B cell (primary cell): ENCODE results near the gene KLHL25. TPM values are rescaled to one million over a fixed set of nuclear protein-coding genes. Genes with fewer than 3 reads are reported as not detected.

Experiments
- ATAC-seq: fragments of 200-7000 bp; cut with Tn5 transposase; one replicate; pipeline ENCODE4 v1.10.0; 2021; ENCODE audit warnings: low read depth, mild to moderate bottlenecking, moderate number of reproducible peaks, moderate library complexity
- CTCF ChIA-PET: fragments of 350-600 bp; sonication (Branson Sonifier 250); formaldehyde crosslinking; loops from one replicate; lab custom pipeline; 2021; ENCODE audit warnings: antibody characterized with exemption, inconsistent platforms; lab: Charles Lee
- POLR2A ChIA-PET: fragments of 350-600 bp; sonication (Branson Sonifier 250); formaldehyde crosslinking; loops from one replicate; lab custom pipeline; 2021; ENCODE audit warnings: antibody characterized with exemption; lab: Charles Lee
- DNase-seq: peaks from one replicate; pipeline ENCODE4 v3.0.0; 2013
- H2AFZ ChIP-seq: 2 replicates; pipeline ENCODE4 v1.6.1; 2012; ENCODE audit warnings: mild to moderate bottlenecking, low read depth, low read length; ENCODE audit not compliant: insufficient read depth, poor library complexity, severe bottlenecking
- H3K27ac ChIP-seq, 2 donors: 1 replicate in 1 of 2; 2 replicates in 1 of 2; pipeline ENCODE4 v1.5.1; 2012 to 2013; ENCODE audit warnings: low read length in 2 of 2, mild to moderate bottlenecking in 2 of 2, moderate library complexity in 1 of 2
- H3K27me3 ChIP-seq, 4 experiments: fragments of 200-600 bp in 1 of 4; sonication (generic) in 1 of 4; replicated peaks in 1 of 4; 1 replicate in 2 of 4; 2 replicates in 2 of 4; pipeline versions ENCODE4 v1.6.1 to v1.7.0; 2013 to 2016; ENCODE audit warnings: low read length in 3 of 4, mild to moderate bottlenecking in 2 of 4, mixed read lengths in 1 of 4, moderate library complexity in 1 of 4; ENCODE audit not compliant: insufficient read depth in 4 of 4, control insufficient read depth in 3 of 4; ENCODE audit errors: control extremely low read depth in 1 of 4
- H3K36me3 ChIP-seq, 2 experiments: replicated peaks in 1 of 2; 1 replicate in 1 of 2; 2 replicates in 1 of 2; pipeline versions ENCODE4 v1.6.1 to v1.7.1; 2013; ENCODE audit warnings: low read length in 1 of 2; ENCODE audit not compliant: insufficient read depth in 2 of 2, control insufficient read depth in 1 of 2; ENCODE audit errors: control extremely low read depth in 1 of 2, extremely low read depth in 1 of 2
- H3K4me1 ChIP-seq, 2 donors: fragments of 200-600 bp in 1 of 2; sonication (generic) in 1 of 2; 1 replicate in 1 of 2; 2 replicates in 1 of 2; pipeline versions ENCODE4 v1.5.1 to v1.6.1; 2013 to 2017; ENCODE audit warnings: low read length in 2 of 2; ENCODE audit not compliant: control insufficient read depth in 2 of 2, insufficient read depth in 2 of 2
- H3K4me2 ChIP-seq: replicated peaks from 2 replicates; pipeline ENCODE3; 2012; ENCODE audit warnings: mild to moderate bottlenecking, low read depth, low read length; ENCODE audit not compliant: poor library complexity, severe bottlenecking
- H3K4me3 ChIP-seq, 5 experiments: fragments of 200-600 bp in 1 of 5; sonication (generic) in 1 of 5; 1 replicate in 3 of 5; 2 replicates in 2 of 5; pipeline versions ENCODE4 v1.5.1 to v1.7.0; 2011 to 2016; ENCODE audit warnings: low read length in 4 of 5, mild to moderate bottlenecking in 4 of 5, low read depth in 2 of 5, control low read depth in 1 of 5, moderate library complexity in 1 of 5; ENCODE audit not compliant: insufficient read depth in 1 of 5; ENCODE audit errors: control extremely low read depth in 1 of 5, extremely low read depth in 1 of 5
- H3K79me2 ChIP-seq: fragments of 200-600 bp; sonication (generic); one replicate; pipeline ENCODE4 v1.6.0; 2016; ENCODE audit warnings: low read length; ENCODE audit not compliant: control insufficient read depth, insufficient read depth
- H3K9ac ChIP-seq: fragments of 200-600 bp; sonication (generic); 2 replicates; pipeline ENCODE4 v1.6.1; 2017; ENCODE audit warnings: mild to moderate bottlenecking, low read length, moderate library complexity
- H3K9me3 ChIP-seq, 3 donors: one replicate each; pipeline versions ENCODE4 v1.6.1 to v1.7.1; 2013; ENCODE audit warnings: low read length in 2 of 3; ENCODE audit not compliant: control insufficient read depth in 2 of 3, insufficient read depth in 1 of 3; ENCODE audit errors: control extremely low read depth in 1 of 3
- H4K20me1 ChIP-seq: 2 replicates; pipeline ENCODE4 v1.6.0; 2012; ENCODE audit warnings: mild to moderate bottlenecking, low read length; ENCODE audit not compliant: insufficient read depth, control insufficient read depth, poor library complexity, severe bottlenecking
- H3K27ac Mint-ChIP-seq: one replicate; pipeline ENCODE4 v1.8.0; 2021; ENCODE audit warnings: mixed read lengths
- H3K27me3 Mint-ChIP-seq: one replicate; pipeline ENCODE4 v1.8.0; 2021; ENCODE audit warnings: mixed read lengths
- H3K4me1 Mint-ChIP-seq: one replicate; pipeline ENCODE4 v1.8.0; 2021; ENCODE audit warnings: mixed read lengths
- H3K4me3 Mint-ChIP-seq: one replicate; pipeline ENCODE4 v1.8.0; 2021; ENCODE audit warnings: mixed read lengths
- H3K9me3 Mint-ChIP-seq: one replicate; pipeline ENCODE4 v1.8.0; 2022; ENCODE audit warnings: mixed read lengths; ENCODE audit not compliant: insufficient read depth
- EZH2 ChIP-seq: IDR thresholded peaks from 2 replicates; pipeline ENCODE4 v1.6.1; 2012; ENCODE audit warnings: borderline replicate concordance, low read depth, mild to moderate bottlenecking, moderate library complexity, low read length; ENCODE audit not compliant: insufficient read depth, poor library complexity, severe bottlenecking
- WGBS: methylation state at CpG from one replicate; pipeline ENCODE4 v1.1.5; 2013; ENCODE audit warnings: missing lambda C conversion rate; ENCODE audit not compliant: insufficient coverage; 5-methylcytosine and 5-hydroxymethylcytosine counted together
- intact Hi-C: fragments of 100-400 bp; cut with micrococcal nuclease; formaldehyde crosslinking; loops from one replicate; pipeline ENCODE4 v1.10.0; 2022
- polyA plus RNA-seq: library from polyadenylated mRNA; depleted of rRNA; stranded (reverse); fragments of >200 nt; gene quantifications from 2 replicates; pipeline ENCODE4 v1.2.3, GENCODE V29; 2012
- total RNA-seq, 2 donors: library from RNA; stranded (reverse); fragments of 120-200 nt in 1 of 2; gene quantifications; 1 replicate in 1 of 2; 2 replicates in 1 of 2; pipeline versions ENCODE4 v1.2.3 to v1.2.4, GENCODE V29; 2013 to 2022
- TF ChIP-seq, protein P1 (sequence below): fragments of 200-600 bp; IDR thresholded peaks from one replicate; pipeline ENCODE4 v1.8.0; 2022; ENCODE audit warnings: antibody characterized with exemption, mild to moderate bottlenecking

KLHL25 gene
- total and polyA plus RNA-seq, 2 donors (not counting 1 experiment from before 2014, with no cell fraction given) = 1.1 to 3.3 TPM

- CTCF ChIA-PET = no interaction called here
- Mint-ChIP-seq H3K4me1 (peaks cover 24% of the 10 kb centered on the region), H3K9me3 (no peaks in the 10 kb centered on the region), H3K4me3 (no peak overlapping the region), H3K27me3 (no peaks in the 10 kb centered on the region), H3K27ac (no peak overlapping the region)
- intact Hi-C loops = no loop called here
- POLR2A ChIA-PET = no interaction called here
- H3K36me3 ChIP-seq = no peaks in the 10 kb centered on the region
- peaks cover 0 to 5% (median 0%) of the 10 kb centered on the region in 4 experiments for H3K27me3 ChIP-seq
- H3K4me3 ChIP-seq = no peak overlapping the region
- no peak overlapping the region for H2AFZ ChIP-seq
- H3K27ac ChIP-seq = no peak overlapping the region
- peaks cover 17% of the 10 kb centered on the region for H3K79me2 ChIP-seq
- TF ChIP-seq, protein P1, sequence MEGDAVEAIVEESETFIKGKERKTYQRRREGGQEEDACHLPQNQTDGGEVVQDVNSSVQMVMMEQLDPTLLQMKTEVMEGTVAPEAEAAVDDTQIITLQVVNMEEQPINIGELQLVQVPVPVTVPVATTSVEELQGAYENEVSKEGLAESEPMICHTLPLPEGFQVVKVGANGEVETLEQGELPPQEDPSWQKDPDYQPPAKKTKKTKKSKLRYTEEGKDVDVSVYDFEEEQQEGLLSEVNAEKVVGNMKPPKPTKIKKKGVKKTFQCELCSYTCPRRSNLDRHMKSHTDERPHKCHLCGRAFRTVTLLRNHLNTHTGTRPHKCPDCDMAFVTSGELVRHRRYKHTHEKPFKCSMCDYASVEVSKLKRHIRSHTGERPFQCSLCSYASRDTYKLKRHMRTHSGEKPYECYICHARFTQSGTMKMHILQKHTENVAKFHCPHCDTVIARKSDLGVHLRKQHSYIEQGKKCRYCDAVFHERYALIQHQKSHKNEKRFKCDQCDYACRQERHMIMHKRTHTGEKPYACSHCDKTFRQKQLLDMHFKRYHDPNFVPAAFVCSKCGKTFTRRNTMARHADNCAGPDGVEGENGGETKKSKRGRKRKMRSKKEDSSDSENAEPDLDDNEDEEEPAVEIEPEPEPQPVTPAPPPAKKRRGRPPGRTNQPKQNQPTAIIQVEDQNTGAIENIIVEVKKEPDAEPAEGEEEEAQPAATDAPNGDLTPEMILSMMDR = no peak
- no peak for TF ChIP-seq EZH2
- H3K4me1 ChIP-seq = peaks cover 15 to 21% of the 10 kb centered on the region in 2 donors
- ATAC-seq = no peak
- no peaks in the 10 kb centered on the region for H4K20me1 ChIP-seq
- H3K9me3 ChIP-seq = peaks cover 0 to 3% (median 0%) of the 10 kb centered on the region in 3 donors
- 94% methylated on average over 3 of the region's 4 CpGs for WGBS
- H3K9ac ChIP-seq = no peak overlapping the region
- H3K4me2 ChIP-seq = no peak overlapping the region
- DNase-seq = no peak
These were observed 2.5 kb downstream of the KLHL25 start for GRCh38 chr15:85792102-85792731.

DNA sequence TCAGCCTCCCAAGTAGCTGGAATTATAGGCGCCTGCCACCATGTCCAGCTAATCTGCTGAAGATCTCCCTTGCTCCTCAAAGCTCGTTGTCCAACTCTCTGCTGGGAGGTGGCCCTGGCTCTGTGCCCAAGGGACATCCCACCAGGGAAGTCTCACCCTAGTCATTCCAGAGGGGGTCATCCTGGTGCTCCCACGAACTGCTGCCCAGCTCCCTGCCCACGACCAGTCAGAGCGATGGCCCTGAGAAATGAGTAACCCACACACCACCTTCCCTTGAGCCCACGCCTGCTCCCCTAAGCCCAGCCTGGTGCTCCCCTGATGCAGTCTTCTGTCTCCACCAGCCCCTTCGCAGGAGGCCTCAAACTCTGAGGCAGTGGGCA is 5.2 kb downstream of the KLHL25 start:
- Histone ChIP-seq H3K27me3 (peaks cover 0 to 5% (median 0%) of the 10 kb centered on the region in 4 experiments), H3K9ac (no peak overlapping the region), H3K36me3 (no peaks in the 10 kb centered on the region), H3K4me1 (peaks cover 11 to 21% of the 10 kb centered on the region in 2 donors), H2AFZ (no peak overlapping the region), H3K4me3 (no peak overlapping the region), H3K9me3 (no peaks in the 10 kb centered on the region), H3K27ac (no peak overlapping the region), H3K4me2 (no peak overlapping the region), H4K20me1 (no peaks in the 10 kb centered on the region), H3K79me2 (peaks cover 11% of the 10 kb centered on the region)
- Mint-ChIP-seq H3K27ac (no peak overlapping the region), H3K27me3 (no peaks in the 10 kb centered on the region), H3K9me3 (no peaks in the 10 kb centered on the region), H3K4me3 (no peak overlapping the region), H3K4me1 (peaks cover 25% of the 10 kb centered on the region)
- ATAC-seq (no peak), DNase-seq (no peak)
- ChIA-PET CTCF (no interaction called here), POLR2A (no interaction called here)
- TF ChIP-seq, protein P1 = no peak
- TF ChIP-seq EZH2 = no peak
- WGBS = 96% methylated on average over 5 of the region's 7 CpGs
- intact Hi-C loops = no loop called here
